Ishikawa (cell line): ENCODE results near the gene C3orf18.

Experiments used
- EGR1 ChIP-seq: IDR thresholded peaks from 2 replicates; pipeline ENCODE4 v1.6.1; 2012
- EP300 ChIP-seq: IDR thresholded peaks from 2 replicates; pipeline ENCODE4 v1.6.1; 2012; ENCODE audit warnings: borderline replicate concordance
- RAD21 ChIP-seq: IDR thresholded peaks from 2 replicates; pipeline ENCODE4 v1.6.1; 2012; ENCODE audit warnings: low read depth
- YY1 ChIP-seq: IDR thresholded peaks from 2 replicates; pipeline ENCODE4 v1.6.1; 2012; ENCODE audit warnings: low read depth

- no peak for TF ChIP-seq YY1
- no peak for TF ChIP-seq EGR1
- TF ChIP-seq RAD21: no peak
- no peak for TF ChIP-seq EP300
These were observed 21.8 kb downstream of the C3orf18 start for GRCh38 chr3:50545781-50546180.
